ENCODE results near the gene ICAM4.
"Not testable (repeated sequence)": the region's sequence is repeated elsewhere in the genome, so short reads cannot be mapped to it uniquely, and the experiment has no call there.

Gene ICAM4

GRCh38 chr19:10333758-10334587 is 47.2 kb downstream of the ICAM4 start:
- no peak for DNase-seq (ENCODE audit: low spot score in 2 of 2)

DNA sequence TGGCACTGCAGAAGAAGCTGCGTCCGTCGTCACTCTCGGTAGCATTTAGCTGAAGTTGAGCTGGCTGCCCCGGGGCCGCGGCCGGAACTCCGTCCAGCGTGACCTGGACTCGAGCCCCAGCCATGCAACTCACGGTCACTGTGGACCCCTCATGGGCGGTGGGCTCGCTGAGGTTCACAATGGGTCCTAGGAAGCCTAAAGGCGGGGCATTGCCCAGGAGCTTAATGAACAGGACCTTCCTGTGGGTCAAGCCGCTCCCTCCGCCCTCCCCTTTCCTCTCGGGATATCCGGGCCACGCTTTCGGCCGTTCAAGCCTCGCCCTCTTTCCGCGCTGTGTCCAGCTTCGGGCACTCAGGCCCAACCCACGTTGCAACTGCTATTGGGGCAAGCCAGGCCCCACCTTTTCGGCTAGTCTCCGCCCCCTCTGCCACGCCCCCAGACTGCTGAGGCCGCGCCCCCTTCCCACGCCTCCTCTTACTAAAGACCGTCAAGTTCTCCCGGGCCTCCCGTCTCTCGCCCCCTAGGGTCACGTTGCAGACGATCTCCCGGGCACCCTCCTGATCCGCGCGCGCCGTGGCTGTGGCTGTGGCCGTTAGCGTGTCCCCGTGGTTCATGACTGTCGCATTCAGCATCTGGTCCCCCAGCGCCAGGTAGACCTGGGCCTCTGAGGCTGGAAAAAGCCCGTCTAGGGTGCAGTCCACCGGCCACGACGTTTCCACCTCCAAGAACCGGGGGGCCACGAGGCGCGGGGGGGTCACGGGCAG is 48.0 kb downstream of the ICAM4 start:
- H3K27ac Mint-ChIP-seq (ENCODE audit: low read depth) = peak overlapping the region; percentile 25
- peaks cover 36% of the 10 kb centered on the region for H3K4me1 Mint-ChIP-seq

More at GRCh38 chr19:10333758-10334587, 47.2 kb downstream of the ICAM4 start:
- no peaks in the 10 kb centered on the region for H3K9me3 Mint-ChIP-seq
- H3K27me3 Mint-ChIP-seq = no peaks in the 10 kb centered on the region
- H3K27ac Mint-ChIP-seq (ENCODE audit: low read depth) = peak overlapping the region; percentile 88
- peaks cover 28% of the 10 kb centered on the region for H3K4me1 Mint-ChIP-seq
- H3K36me3 Mint-ChIP-seq (ENCODE audit: insufficient read depth) = peaks cover 35% of the 10 kb centered on the region
- ATAC-seq (replicated peaks; ENCODE audit: extremely low read depth, poor library complexity, severe bottlenecking) = no peak
- H3K4me3 Mint-ChIP-seq = peak overlapping the region; percentile 94

DNA sequence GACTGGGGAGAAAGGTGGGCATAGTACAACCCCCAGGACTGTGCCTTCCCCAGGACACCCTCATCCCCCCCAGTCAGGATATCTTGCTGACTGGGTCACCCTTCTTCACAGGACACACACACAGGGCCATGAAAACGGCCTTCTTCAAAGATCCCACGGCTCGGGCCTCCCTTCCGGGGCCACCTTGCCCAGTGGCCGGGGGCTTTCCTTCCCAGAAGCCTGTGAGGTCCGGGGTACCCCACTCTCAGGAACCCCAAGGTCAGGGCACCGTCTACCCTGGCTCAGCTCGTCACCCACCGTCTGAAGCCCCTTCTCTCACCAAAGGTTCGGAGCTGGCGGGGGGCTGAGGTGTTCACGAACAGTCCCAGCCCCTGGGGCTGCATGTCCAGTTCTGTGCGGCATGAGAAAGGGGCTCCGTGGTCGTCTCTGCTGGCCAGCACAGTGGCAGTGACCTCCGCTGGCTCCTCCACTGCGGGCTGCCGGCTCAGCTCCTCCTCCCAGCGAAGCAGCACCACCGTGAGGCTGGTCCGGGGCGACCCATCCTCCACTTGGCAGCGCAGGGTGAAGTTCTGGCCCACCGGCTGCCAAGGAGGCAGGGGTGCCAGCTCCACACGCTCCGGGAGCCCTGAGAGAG is 48.7 kb downstream of the ICAM4 start:
- DNase-seq (ENCODE audit: low spot score in 2 of 2) (no peak), ATAC-seq (replicated peaks; ENCODE audit: extremely low read depth, poor library complexity, severe bottlenecking) (no peak)
- Mint-ChIP-seq H3K27me3 (no peaks in the 10 kb centered on the region), H3K4me3 (peak overlapping the region; percentile 16), H3K36me3 (ENCODE audit: insufficient read depth) (peaks cover 28% of the 10 kb centered on the region), H3K9me3 (no peaks in the 10 kb centered on the region), H3K4me1 (peaks cover 39% of the 10 kb centered on the region), H3K27ac (ENCODE audit: low read depth) (peak overlapping the region; percentile 25)

More for the DNA sequence above, 48.0 kb downstream of the ICAM4 start:
- ATAC-seq (replicated peaks; ENCODE audit: extremely low read depth, poor library complexity, severe bottlenecking) (no peak), DNase-seq (ENCODE audit: low spot score in 2 of 2) (no peak)
- H3K36me3 Mint-ChIP-seq (ENCODE audit: insufficient read depth) = peaks cover 32% of the 10 kb centered on the region
- peak overlapping the region; percentile 94 for H3K4me3 Mint-ChIP-seq
- no peaks in the 10 kb centered on the region for H3K27me3 Mint-ChIP-seq
- H3K9me3 Mint-ChIP-seq = no peaks in the 10 kb centered on the region

GRCh38 chr19:10336725-10337124 is 50.0 kb downstream of the ICAM4 start:
- peaks cover 27% of the 10 kb centered on the region for H3K36me3 Mint-ChIP-seq (ENCODE audit: insufficient read depth)
- ATAC-seq (replicated peaks; ENCODE audit: extremely low read depth, poor library complexity, severe bottlenecking); H3K9me3 Mint-ChIP-seq; H3K4me3 Mint-ChIP-seq; H3K27ac Mint-ChIP-seq (ENCODE audit: low read depth); DNase-seq (ENCODE audit: low spot score in 2 of 2); H3K27me3 Mint-ChIP-seq: not testable (repeated sequence)
- H3K4me1 Mint-ChIP-seq = peaks cover 44% of the 10 kb centered on the region
